HG02852 (cell line): Measurements from ENCODE around the gene ZMYND8.
"Not testable (repeated sequence)": the region's sequence is repeated elsewhere in the genome, so short reads cannot be mapped to it uniquely, and the experiment has no call there.

ENCODE experiments used
- ATAC-seq: cut with Tn5 transposase; IDR thresholded peaks from one replicate; pipeline ENCODE4 v1.9.1; 2021; ENCODE audit warnings: mild to moderate bottlenecking, moderate library complexity; ENCODE audit not compliant: unreplicated experiment

ZMYND8 gene

DNA sequence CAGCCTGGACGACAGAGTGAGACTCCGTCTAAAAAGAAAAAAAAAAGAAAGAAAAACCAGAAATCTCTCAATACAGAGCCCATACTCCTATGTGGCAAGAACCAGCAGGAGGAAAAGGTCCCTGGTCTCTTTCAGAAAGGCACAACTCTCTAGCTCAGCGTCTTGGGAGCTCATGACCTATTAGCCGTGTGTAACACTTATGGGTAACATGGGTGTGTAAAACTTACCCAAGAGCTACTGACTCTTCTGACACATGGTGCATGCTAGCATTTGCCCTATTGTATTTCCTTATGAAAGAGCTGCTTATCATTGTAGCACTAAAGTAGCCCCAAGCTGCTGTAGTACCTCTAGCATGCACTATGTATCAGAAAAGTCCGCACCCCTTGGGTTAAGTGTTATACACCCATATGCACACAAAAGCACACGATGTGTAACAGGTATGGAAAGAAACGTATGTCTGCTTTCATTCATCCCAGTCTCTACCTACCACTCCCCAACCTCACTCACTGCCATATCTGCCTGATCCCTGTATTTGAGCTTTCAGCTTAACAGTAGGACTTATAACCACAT is 85.4 kb downstream of the ZMYND8 start:
- no peak for ATAC-seq

DNA sequence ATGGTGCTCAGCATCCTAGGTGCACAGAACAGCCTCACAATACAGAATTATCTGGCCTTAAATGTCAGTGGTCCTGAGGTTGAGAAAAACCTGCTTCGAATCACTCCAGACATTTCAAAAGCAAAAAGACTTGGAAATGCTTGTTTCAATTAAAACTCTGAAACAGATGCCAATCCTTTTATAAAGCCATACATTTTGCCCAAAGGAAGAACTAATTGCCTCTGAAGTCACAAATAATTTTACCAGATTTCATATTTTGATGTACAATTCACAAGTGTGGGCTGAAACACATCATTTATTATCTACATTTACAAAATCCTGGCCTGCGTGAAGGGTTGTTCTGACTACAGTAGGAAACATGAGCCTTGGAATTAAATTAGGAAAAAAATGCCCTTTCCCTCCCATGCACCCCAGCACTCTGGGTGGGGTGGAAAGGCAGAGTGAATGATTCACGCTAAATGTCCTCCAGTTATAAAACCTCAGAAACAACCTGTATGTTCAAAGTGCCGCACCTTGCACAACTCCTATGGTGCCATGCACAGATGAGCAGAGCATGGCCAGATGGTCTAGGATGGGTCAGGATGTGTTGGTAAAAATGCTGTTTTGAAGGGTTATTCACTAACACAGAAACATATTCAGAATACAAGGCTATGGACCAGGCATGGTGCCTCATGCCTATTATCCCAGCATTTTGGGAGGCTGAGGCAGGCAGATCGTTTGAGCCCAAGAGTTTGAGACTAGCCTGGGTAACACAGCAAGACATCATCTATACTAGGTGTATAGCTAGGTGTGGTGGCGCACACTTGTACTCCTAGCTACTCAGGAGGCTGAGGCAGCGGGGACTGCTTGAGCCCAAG is 87.0 kb downstream of the ZMYND8 start:
- no peak for ATAC-seq

DNA sequence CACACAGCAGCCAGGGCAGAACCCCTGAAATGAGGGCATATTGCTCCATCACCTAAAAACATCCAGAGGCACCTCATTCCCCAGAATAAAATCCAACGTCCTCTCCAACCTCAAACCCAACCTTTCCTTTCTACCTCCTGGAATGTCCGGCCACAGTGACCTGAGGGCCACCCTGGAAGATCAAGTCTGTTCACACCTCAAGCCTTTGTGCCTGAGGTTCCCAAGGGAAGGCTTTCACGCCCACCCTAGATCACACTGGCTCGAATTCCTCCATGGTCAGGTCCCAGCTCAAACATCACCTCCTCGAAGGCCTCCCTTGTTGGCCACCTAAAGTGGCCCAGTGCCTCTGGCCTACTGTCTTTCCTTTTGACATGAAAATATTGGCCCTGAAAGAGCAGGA is 88.9 kb downstream of the ZMYND8 start:
- no peak for ATAC-seq

- no peak for ATAC-seq
These were observed 89.5 kb downstream of the ZMYND8 start for GRCh38 chr20:47266847-47267515.

DNA sequence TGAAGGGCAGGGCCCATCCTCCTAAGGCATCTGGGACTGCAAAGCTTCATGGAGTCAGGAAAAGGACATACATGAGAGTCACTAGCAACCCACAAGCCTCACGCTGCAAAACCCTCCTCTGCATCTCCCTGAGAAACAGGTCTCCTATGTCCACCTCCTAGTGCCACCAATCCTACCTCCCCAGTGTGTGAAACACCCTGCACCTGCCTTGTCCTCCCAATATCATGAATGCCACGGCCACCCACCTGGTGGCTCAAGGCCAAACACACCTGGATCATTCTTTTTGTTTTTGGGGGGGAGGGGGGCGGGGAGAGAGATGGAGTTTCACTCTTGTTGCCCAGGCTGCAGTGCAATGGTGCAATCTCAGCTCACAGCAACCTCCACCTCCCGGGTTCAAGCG is 90.5 kb downstream of the ZMYND8 start:
- ATAC-seq = no peak

DNA sequence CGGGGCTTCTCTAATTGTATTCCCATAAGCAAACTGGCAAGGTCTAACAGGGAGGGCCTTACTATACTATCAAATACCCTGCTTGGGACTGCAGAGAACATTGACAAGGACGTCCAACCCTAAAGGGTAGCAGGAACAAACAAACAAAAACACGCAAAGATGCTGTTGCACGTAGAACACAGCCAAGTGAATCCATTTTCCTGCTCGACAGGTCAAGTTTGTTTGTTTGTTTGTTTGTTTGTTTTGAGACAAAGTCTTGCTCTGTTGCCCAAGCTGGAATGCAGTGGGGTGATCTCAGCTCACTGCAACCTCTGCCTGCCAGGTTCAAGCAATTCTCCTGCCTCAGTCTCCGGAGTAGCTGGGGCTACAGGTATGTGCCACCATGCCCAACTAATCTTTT is 91.3 kb downstream of the ZMYND8 start:
- no peak for ATAC-seq

- not testable (repeated sequence) for ATAC-seq
These were observed 92.2 kb downstream of the ZMYND8 start for GRCh38 chr20:47264137-47264769.

GRCh38 chr20:47263465-47264084 is 92.9 kb downstream of the ZMYND8 start:
- ATAC-seq = no peak

DNA sequence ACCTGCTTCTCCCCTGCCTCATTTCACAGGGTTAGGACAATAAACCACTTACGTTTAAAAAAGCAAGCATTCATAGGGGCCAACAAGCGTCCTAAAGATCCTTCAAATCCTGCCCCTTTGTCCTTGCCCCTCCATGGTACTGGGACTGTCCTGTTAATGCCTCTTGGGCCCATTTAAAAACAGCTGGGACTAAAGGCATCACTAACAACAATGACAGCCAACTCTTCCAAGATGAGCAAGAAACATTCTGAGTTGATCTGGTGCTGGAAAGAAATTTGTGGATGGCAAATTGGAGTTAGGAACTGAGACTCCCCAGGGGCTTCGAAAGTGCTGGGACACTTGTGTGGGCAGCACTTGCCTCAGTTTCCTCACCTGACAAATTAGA is 93.4 kb downstream of the ZMYND8 start:
- ATAC-seq = no peak

DNA sequence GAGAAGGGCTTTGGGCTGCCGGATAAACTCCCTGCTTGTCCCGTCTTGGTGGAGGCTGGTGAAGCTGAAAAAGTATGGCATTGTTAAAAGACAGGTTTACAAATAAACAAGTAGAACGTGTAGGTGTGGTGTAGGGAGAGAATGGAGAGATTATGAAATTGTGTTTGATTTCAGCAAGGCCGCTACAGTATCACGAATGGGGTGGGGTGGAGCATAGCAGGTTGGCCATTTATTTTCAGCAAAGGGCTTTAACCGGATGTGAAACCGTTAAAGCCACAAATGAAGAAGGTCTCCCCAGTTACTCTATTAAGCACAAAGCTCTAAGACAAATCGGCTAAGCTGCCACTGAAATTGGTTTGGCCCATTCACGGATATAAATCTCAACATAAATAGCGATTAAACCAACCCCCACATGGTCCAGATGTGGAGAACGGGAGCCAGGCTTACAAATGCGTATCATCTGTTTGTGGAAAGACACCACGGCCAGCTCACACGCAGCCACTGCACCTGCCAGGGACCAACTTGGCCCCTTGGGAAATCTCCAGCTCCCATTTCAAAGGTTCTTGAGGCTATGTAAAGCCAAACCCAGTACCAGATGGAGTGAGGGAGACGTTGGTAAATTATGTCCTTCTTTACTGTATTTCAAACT is 94.0 kb downstream of the ZMYND8 start:
- ATAC-seq = peak; percentile 47

GRCh38 chr20:47262008-47262364 is 94.5 kb downstream of the ZMYND8 start:
- ATAC-seq = peak; percentile 20

- not testable (repeated sequence) for ATAC-seq
These were observed 95.2 kb downstream of the ZMYND8 start for GRCh38 chr20:47261161-47261774.

- ATAC-seq = not testable (repeated sequence)
These were observed 95.9 kb downstream of the ZMYND8 start for GRCh38 chr20:47260540-47261126.

GRCh38 chr20:47258745-47259695 is 97.5 kb downstream of the ZMYND8 start:
- ATAC-seq = peak; percentile 56

GRCh38 chr20:47257771-47258170 is 98.7 kb downstream of the ZMYND8 start:
- ATAC-seq = no peak

DNA sequence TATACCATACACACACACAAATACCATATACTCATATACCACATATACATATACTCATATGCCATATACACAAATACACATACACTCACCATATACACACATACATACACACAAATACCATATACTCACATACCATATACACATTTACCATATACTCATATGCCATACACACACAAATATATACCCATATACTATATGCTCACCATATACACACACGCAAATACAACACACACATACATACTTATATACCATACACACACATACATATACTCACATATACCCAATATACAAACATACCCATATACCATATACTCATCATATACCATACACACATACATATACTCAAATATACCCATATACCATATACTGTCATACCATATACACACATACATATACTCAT is 99.2 kb downstream of the ZMYND8 start:
- no peak for ATAC-seq

DNA sequence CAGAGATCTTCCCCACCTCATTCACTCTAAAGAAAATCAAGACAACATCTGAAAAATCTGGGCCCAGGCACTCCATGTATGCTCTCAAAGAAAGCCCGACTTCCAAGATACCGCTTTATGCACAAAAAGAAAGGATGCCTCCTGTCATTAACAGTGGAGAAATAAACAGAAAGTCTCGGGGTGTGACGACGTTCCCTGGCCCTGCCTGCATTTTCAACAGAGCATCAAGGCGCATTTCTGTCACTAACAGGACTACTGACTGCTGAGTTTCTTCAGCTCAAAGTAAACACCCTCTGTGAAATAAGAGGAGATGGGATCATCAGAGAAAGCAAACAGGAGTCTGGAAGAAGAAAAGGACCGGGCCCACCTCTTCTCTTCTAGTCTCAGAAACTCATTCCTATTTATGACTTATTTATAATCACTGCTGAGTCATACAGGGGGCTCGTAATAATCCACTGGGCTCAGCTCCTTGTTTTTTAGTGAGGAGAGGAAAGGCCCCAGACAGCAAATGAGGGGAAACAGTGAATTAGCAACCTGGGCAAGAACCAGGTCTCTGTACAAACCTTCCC is 99.7 kb downstream of the ZMYND8 start:
- ATAC-seq = no peak

- no peak for ATAC-seq
These were observed 102.6 kb downstream of the ZMYND8 start for GRCh38 chr20:47253872-47254271.
